HG03060 (cell line): ENCODE data around the gene CDCP1.

Source experiments
- ATAC-seq: cut with Tn5 transposase; IDR thresholded peaks from one replicate; pipeline ENCODE4 v1.9.1; 2021; ENCODE audit warnings: low read depth, moderate number of reproducible peaks; ENCODE audit not compliant: unreplicated experiment

Gene CDCP1

DNA sequence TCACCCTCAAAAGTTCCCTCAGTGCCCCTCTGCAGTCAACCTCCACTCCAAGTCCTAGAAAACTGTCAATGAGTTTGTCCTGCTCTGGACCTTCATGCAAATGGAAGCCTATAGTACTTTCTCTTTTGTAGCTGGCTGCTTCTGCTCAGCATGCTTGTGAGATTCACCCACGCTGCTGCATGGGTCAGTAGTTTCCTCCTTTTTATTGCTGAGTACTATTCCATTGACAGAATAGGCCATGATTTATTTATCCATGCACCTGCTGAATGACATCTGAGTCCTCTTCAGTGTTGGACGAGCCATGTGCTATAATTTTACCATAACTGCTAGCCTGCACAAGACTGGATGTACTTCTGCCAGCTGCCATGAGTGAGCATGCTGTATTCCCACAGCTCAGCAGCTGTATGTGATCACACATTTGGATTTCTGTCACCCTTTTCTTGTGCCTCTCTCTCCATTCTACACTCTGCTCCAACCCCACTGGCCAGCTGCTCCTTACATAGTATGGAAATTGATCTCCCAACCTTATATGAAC lies 26.3 kb downstream of the CDCP1 start:
- no peak for ATAC-seq

GRCh38 chr3:45119376-45119775 lies 26.8 kb downstream of the CDCP1 start:
- no peak for ATAC-seq

GRCh38 chr3:45118615-45119071 lies 27.5 kb downstream of the CDCP1 start:
- ATAC-seq = no peak

DNA sequence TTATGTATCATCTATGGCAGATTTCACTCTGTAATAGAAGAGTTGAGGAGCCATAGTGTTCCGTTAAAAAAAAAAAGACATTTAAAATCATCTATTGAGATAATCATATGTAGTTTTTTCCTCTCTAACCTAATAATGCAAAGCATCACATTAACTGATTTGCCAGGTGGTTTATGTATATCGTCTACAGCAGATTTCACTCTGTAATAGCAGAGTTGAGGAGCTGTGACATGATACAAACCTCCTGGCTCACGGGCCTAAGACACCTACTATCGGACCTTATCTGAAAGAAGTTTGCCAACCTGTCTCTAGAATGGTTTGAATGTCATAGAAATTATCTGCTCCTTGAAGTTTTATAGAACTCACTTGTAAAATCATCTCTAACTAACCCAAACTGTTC lies 29.8 kb downstream of the CDCP1 start:
- ATAC-seq = no peak

- no peak for ATAC-seq
Observed at GRCh38 chr3:45113625-45114050, 32.5 kb downstream of the CDCP1 start.

DNA sequence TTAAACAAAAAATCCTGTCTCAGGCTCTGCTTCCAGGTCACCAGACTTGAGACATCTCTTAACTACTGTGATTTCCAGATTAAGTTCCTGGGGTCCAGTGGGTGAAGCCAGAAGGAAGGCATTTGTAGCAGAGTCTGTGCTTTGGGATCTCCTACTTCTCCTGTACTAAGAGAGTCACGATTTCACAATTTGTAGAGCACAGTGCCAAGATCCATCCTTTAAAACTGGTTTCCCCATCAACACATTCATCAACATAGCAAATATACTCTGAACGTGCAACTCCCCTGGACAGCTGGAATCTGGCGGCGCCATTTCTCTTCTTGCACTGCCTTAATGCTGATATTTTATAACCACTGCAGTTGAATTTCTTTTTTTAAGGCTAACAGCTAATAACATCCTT lies 33.2 kb downstream of the CDCP1 start:
- no peak for ATAC-seq

- no peak for ATAC-seq
Observed at GRCh38 chr3:45110509-45110833, 35.7 kb downstream of the CDCP1 start.

DNA sequence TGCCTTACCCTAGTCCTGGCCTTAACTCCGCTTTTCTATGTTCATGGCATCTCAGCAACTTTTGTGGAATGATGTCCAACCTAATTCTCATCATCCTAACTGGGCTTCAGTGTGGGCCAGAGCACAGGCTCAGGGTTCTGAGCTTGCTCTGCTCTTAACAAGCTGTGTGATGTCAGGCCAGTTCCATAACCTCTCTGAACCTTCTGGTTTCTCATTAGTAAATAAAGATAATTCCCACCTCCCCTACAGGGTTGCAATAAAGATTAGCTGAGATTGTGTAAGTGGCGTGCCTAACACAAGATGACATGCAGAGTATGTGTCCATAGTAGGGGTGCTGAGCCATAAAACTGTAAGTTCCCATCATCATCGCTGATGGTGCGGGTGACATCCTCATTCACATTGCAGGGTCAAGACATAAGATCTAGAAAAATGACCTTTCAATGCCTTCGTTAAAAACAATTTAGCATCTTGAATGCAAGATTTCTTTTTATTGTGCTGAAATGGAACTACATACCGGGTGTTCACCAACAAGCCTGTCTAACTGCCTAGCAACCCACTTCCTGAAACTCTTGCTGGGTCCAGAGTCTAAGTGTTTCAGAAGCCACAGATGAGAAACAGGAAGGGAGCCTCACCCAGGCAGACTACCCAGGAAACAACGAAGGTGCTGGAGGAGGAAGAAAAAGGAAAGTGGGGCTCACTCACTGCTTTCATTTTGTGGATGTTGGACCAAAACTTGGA lies 36.2 kb downstream of the CDCP1 start:
- ATAC-seq = no peak

- no peak for ATAC-seq
Observed at GRCh38 chr3:45106874-45107273, 39.3 kb downstream of the CDCP1 start.

- no peak for ATAC-seq
Observed at GRCh38 chr3:45105855-45106671, 40.1 kb downstream of the CDCP1 start.

DNA sequence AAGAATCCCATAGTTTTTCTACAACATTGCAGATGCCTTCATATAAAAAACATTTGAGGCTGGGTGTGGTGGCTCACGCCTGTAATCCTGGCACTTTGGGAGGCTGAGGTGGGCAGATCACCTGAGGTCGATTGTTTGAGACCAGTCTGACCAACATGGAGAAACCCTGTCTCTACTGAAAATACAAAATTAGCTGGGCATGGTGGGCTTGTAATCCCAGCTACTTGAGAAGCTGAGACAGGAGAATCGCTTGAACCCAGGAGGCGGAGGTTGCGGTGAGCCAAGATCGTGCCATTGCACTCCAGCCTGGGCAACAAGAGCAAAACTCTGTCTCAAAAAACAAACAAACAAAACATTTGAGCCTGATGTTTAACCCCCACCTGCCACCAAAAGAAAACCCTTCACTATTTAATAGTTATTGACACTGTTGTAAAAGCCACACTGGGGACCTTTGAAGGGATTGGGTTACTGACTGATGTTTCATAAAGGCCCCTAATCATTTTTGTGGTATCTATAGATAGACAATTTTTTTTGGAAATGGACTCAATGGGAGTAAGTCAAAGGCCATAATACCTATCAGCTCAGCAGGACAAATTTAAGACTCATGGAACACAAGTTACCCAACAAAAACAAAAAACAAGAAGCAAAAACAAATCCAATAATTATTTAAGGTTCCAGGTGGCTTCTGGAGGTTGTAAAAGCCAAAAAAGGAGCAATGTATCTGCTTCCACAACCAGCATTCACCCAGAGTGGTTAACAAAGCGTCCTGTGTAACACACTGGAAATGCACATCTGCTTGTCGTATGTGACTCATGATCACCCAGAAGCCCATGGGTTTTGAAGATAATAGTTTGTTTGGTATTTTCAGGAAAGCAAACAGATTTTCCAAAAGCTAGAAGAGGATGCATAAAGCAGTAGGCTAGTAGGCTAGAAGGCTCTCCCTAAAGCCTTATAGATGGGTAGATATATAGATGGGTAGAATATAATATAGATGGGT lies 41.2 kb downstream of the CDCP1 start:
- ATAC-seq = no peak

GRCh38 chr3:45103753-45104714 lies 42.1 kb downstream of the CDCP1 start:
- no peak for ATAC-seq

- ATAC-seq = no peak
Observed at GRCh38 chr3:45103334-45103733, 42.8 kb downstream of the CDCP1 start.

- no peak for ATAC-seq
Observed at GRCh38 chr3:45100981-45101407, 45.2 kb downstream of the CDCP1 start.

DNA sequence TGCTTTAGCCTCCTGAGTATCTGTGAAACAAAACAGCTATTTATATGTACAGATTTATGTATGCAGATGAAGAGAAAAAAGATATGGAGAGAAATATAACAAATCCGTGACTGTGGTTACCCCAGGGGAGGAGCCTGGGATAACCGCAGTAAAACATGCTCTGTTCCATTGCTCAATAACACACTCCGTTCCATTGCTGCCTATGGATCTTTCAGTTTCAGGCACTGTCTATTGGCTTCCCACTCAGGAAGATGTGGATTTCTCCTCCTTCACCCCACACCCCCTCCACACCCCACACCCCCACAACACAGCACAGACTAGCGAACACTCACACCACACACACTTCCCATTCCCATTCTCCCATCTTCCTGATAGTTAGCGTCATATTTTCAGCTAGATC lies 47.9 kb downstream of the CDCP1 start:
- no peak for ATAC-seq

- no peak for ATAC-seq
Observed at GRCh38 chr3:45097296-45097883, 48.8 kb downstream of the CDCP1 start.

DNA sequence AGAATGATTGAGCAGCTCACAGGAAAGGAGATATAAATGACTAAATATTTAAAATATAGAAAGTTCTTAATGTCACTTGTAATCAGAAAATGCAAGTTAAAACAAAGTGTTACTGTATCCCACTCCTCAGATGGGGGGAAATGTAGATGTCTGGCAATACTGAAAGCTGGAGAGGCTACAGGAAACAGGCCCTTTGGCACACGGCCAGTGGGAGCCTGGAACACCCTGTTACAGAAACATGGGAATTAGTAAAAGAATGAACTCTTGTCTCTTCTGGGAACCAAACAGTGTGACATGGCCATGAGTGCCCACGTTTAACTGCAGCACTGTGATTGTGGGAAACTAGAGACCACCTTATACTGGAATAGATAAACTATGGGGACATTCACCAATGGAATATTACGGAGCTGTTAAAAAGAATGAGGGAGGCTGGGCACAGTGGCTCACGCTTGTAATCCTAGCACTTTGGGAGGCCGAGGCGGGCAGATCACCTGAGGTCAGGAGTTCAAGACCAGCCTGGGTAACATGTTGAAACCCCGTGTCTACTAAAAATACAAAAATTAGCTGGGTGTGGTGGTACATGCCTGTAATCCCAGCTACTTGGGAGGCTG lies 50.2 kb downstream of the CDCP1 start:
- ATAC-seq = no peak

- no peak for ATAC-seq
Observed at GRCh38 chr3:45093176-45093575, 53.0 kb downstream of the CDCP1 start.
